ENCODE data around the gene GCN1.

GCN1 gene

GRCh38 chr12:120093592-120094355, 100.7 kb downstream of the GCN1 start:
- no peak for DNase-seq (ENCODE audit: low read depth)

GRCh38 chr12:120093336-120093591, 101.3 kb downstream of the GCN1 start:
- no peak for DNase-seq (ENCODE audit: low read depth)

- DNase-seq (ENCODE audit: low read depth): no peak
Measured at GRCh38 chr12:120092551-120093335, 101.8 kb downstream of the GCN1 start.

GRCh38 chr12:120091371-120092090, 103.0 kb downstream of the GCN1 start:
- DNase-seq (ENCODE audit: low read depth): no peak

GRCh38 chr12:120090626-120091295, 103.8 kb downstream of the GCN1 start:
- no peak for DNase-seq (ENCODE audit: low read depth)

- DNase-seq (ENCODE audit: low read depth): no peak
Measured at GRCh38 chr12:120090206-120090605, 104.3 kb downstream of the GCN1 start.

- DNase-seq (ENCODE audit: low read depth): no peak
Measured at GRCh38 chr12:120089796-120090195, 104.7 kb downstream of the GCN1 start.

- DNase-seq (ENCODE audit: low read depth): no peak
Measured at GRCh38 chr12:120089105-120089504, 105.4 kb downstream of the GCN1 start.

- peak; percentile 97 for DNase-seq (ENCODE audit: low read depth)
Measured at GRCh38 chr12:120086801-120087621, 107.5 kb downstream of the GCN1 start.

GRCh38 chr12:120085920-120086645, 108.4 kb downstream of the GCN1 start:
- no peak for DNase-seq (ENCODE audit: low read depth)

GRCh38 chr12:120081641-120082040, 112.9 kb downstream of the GCN1 start:
- DNase-seq (ENCODE audit: low read depth): no peak

GRCh38 chr12:120079411-120080400, 114.8 kb downstream of the GCN1 start:
- DNase-seq (ENCODE audit: low read depth): no peak

GRCh38 chr12:120078868-120079267, 115.6 kb downstream of the GCN1 start:
- no peak for DNase-seq (ENCODE audit: low read depth)

GRCh38 chr12:120077260-120077659, 117.3 kb downstream of the GCN1 start:
- no peak for DNase-seq (ENCODE audit: low read depth)
